GM19238 (cell line): Measurements from ENCODE around the gene SLC16A2.
"Not testable (repeated sequence)": the region's sequence is repeated elsewhere in the genome, so short reads cannot be mapped to it uniquely, and the experiment has no call there.

Source experiments
- DNase-seq: peaks from one replicate; pipeline ENCODE4 v3.0.0; 2011; ENCODE audit warnings: low spot score; ENCODE audit not compliant: insufficient read length

The SLC16A2 gene

GRCh38 chrX:74446876-74447275 is 25.6 kb downstream of the SLC16A2 start:
- no peak for DNase-seq

GRCh38 chrX:74448669-74449068 is 27.4 kb downstream of the SLC16A2 start:
- no peak for DNase-seq

GRCh38 chrX:74449322-74449936 is 28.1 kb downstream of the SLC16A2 start:
- DNase-seq: no peak

GRCh38 chrX:74449937-74450330 is 28.6 kb downstream of the SLC16A2 start:
- DNase-seq: no peak

GRCh38 chrX:74450803-74451449 is 29.6 kb downstream of the SLC16A2 start:
- DNase-seq: no peak

GRCh38 chrX:74451450-74452198 is 30.3 kb downstream of the SLC16A2 start:
- no peak for DNase-seq

- no peak for DNase-seq
These were observed 30.8 kb downstream of the SLC16A2 start for GRCh38 chrX:74452199-74452481.

GRCh38 chrX:74453178-74453577 is 31.9 kb downstream of the SLC16A2 start:
- no peak for DNase-seq

- DNase-seq: not testable (repeated sequence)
These were observed 32.9 kb downstream of the SLC16A2 start for GRCh38 chrX:74454233-74454632.

GRCh38 chrX:74458736-74459135 is 37.4 kb downstream of the SLC16A2 start:
- DNase-seq: no peak

GRCh38 chrX:74461384-74461783 is 40.1 kb downstream of the SLC16A2 start:
- DNase-seq: no peak

GRCh38 chrX:74464722-74465121 is 43.4 kb downstream of the SLC16A2 start:
- DNase-seq: no peak

GRCh38 chrX:74465424-74465823 is 44.1 kb downstream of the SLC16A2 start:
- DNase-seq: no peak

- DNase-seq: no peak
These were observed 46.4 kb downstream of the SLC16A2 start for GRCh38 chrX:74467656-74468055.

- DNase-seq: not testable (repeated sequence)
These were observed 51.8 kb downstream of the SLC16A2 start for GRCh38 chrX:74473116-74473515.

GRCh38 chrX:74490247-74490646 is 69.0 kb downstream of the SLC16A2 start:
- DNase-seq: no peak

GRCh38 chrX:74492720-74493201 is 71.5 kb downstream of the SLC16A2 start:
- DNase-seq: no peak

GRCh38 chrX:74493806-74494205 is 72.5 kb downstream of the SLC16A2 start:
- DNase-seq: no peak

GRCh38 chrX:74498924-74499323 is 77.6 kb downstream of the SLC16A2 start:
- DNase-seq: no peak

GRCh38 chrX:74500067-74500466 is 78.8 kb downstream of the SLC16A2 start:
- DNase-seq: no peak

- no peak for DNase-seq
These were observed 79.3 kb downstream of the SLC16A2 start for GRCh38 chrX:74500555-74500954.

- DNase-seq: no peak
These were observed 84.1 kb downstream of the SLC16A2 start for GRCh38 chrX:74505437-74505836.
